HepG2 (cell line): Measurements from ENCODE around the gene CD9. TPM values are rescaled to one million over a fixed set of nuclear protein-coding genes. Genes with fewer than 3 reads are reported as not detected.
A peak's percentile ranks its signal among the peaks of the same experiment; 100 is the strongest.

Source experiments
- ATAC-seq: fragments of 200-7000 bp; cut with Tn5 transposase; 3 replicates; pipeline ENCODE4 v1.9.1; 2020; ENCODE audit warnings: mild to moderate bottlenecking, moderate library complexity
- BruUV-seq: library from RNA; stranded (reverse); fragments of 400-500 nt; replicated peaks from 2 replicates; lab custom pipeline; 2021; lab: Mats Ljungman, UMichigan
- CTCF ChIA-PET: fragments of 300-600 bp; formaldehyde crosslinking; extraction: SDS; loops from one replicate; lab custom pipeline; 2021; ENCODE audit warnings: low total read pairs, inconsistent platforms, low intra/inter-chr PET ratio; lab: Yijun Ruan, JAX
- POLR2A ChIA-PET: fragments of 350-600 bp; sonication (Branson Sonifier 250); formaldehyde crosslinking; loops from one replicate; lab custom pipeline; 2020; ENCODE audit warnings: antibody characterized with exemption, inconsistent platforms; lab: Yijun Ruan, JAX
- DNase-seq: peaks from one replicate; pipeline ENCODE4 v3.0.0-alpha.2; 2015; ENCODE audit warnings: low spot score
- FAIRE-seq: peaks from 3 replicates; lab custom pipeline; 2011; peaks lifted over from hg19 to GRCh38; lab: Jason Lieb, UNC
- H2AFZ ChIP-seq: one replicate; pipeline ENCODE4 v1.6.1; 2011; ENCODE audit warnings: low read length, inconsistent platforms
- H3K27ac ChIP-seq: fragments of 300-600 bp; 3 replicates; pipeline ENCODE4 v1.8.0; 2011; ENCODE audit warnings: mixed run types, mild to moderate bottlenecking, mixed read lengths, low read length, inconsistent platforms; ENCODE audit not compliant: insufficient read depth; ENCODE audit errors: extremely low read length
- H3K27me3 ChIP-seq, 2 experiments: fragments of 200-600 bp in 1 of 2; 2 replicates in 1 of 2; 3 replicates in 1 of 2; pipeline versions ENCODE4 v1.6.0 to v1.8.0; 2011; ENCODE audit warnings: low read length in 2 of 2, mild to moderate bottlenecking in 2 of 2, moderate library complexity in 2 of 2, inconsistent platforms in 1 of 2; ENCODE audit not compliant: insufficient read depth in 2 of 2, control insufficient read depth in 1 of 2
- H3K36me3 ChIP-seq, 2 experiments: fragments of 200-600 bp in 1 of 2; replicated peaks in 1 of 2; 2 replicates in 1 of 2; 3 replicates in 1 of 2; pipeline versions ENCODE4 v1.5.1 to v1.8.0; 2011; ENCODE audit warnings: low read length in 2 of 2, inconsistent platforms in 1 of 2; ENCODE audit not compliant: insufficient read depth in 2 of 2, control insufficient read depth in 1 of 2
- H3K4me1 ChIP-seq: 2 replicates; pipeline ENCODE4 v1.5.1; 2012; ENCODE audit warnings: low read length, inconsistent platforms; ENCODE audit not compliant: insufficient read depth
- H3K4me2 ChIP-seq: 2 replicates; pipeline ENCODE4 v1.6.0; 2011; ENCODE audit warnings: low read depth, low read length, inconsistent platforms
- H3K4me3 ChIP-seq, 3 experiments: fragments of 200-600 bp in 1 of 3; sonication (generic), shearing (Covaris generic) in 1 of 3; replicated peaks in 1 of 3; 2 replicates each; pipeline ENCODE4 v1.5.1; 2011 to 2016; ENCODE audit warnings: low read length in 3 of 3, inconsistent platforms in 2 of 3, low read depth in 2 of 3, mild to moderate bottlenecking in 2 of 3, control low read depth in 1 of 3, mixed read lengths in 1 of 3; ENCODE audit not compliant: insufficient read depth in 1 of 3
- H3K79me2 ChIP-seq: one replicate; pipeline ENCODE4 v1.6.1; 2011; ENCODE audit warnings: low read length, inconsistent platforms; ENCODE audit not compliant: insufficient read depth
- H3K9ac ChIP-seq: 2 replicates; pipeline ENCODE4 v1.6.0; 2011; ENCODE audit warnings: mild to moderate bottlenecking, low read depth, low read length, inconsistent platforms; ENCODE audit not compliant: insufficient read depth
- H3K9me3 ChIP-seq: 2 replicates; pipeline ENCODE4 v1.5.1; 2012; ENCODE audit warnings: mild to moderate bottlenecking, low read length
- H4K20me1 ChIP-seq: 2 replicates; pipeline ENCODE4 v1.6.0; 2011; ENCODE audit warnings: inconsistent platforms, mild to moderate bottlenecking, low read length, moderate library complexity; ENCODE audit not compliant: insufficient read depth
- CCDC6 ChIP-seq: sonication (generic); formaldehyde crosslinking; IDR thresholded peaks from 2 replicates; pipeline ENCODE4 v1.8.1; 2022; ENCODE audit warnings: mild to moderate bottlenecking, missing genetic modification reagents, moderate library complexity
- HDAC1 ChIP-seq: sonication (generic); formaldehyde crosslinking; IDR thresholded peaks from 2 replicates; pipeline ENCODE4 v1.5.1; 2020; ENCODE audit warnings: mild to moderate bottlenecking, missing genetic modification reagents
- ZFP41 ChIP-seq: sonication (generic); formaldehyde crosslinking; IDR thresholded peaks from 2 replicates; pipeline ENCODE4 v1.4.0; 2020; ENCODE audit warnings: mild to moderate bottlenecking, missing genetic modification reagents, borderline replicate concordance
- ZFX ChIP-seq: sonication (generic); formaldehyde crosslinking; IDR thresholded peaks from 2 replicates; pipeline ENCODE4 v1.4.0; 2020; ENCODE audit warnings: mild to moderate bottlenecking, low read depth, missing genetic modification reagents, moderate library complexity
- ZMYM3 ChIP-seq: sonication (generic); formaldehyde crosslinking; IDR thresholded peaks from 2 replicates; pipeline ENCODE4 v1.5.1; 2020; ENCODE audit warnings: mild to moderate bottlenecking, missing genetic modification reagents
- ZNF142 ChIP-seq: sonication (generic); formaldehyde crosslinking; IDR thresholded peaks from 2 replicates; pipeline ENCODE4 v1.4.0; 2020; ENCODE audit warnings: missing genetic modification reagents
- ZNF263 ChIP-seq: sonication (generic); formaldehyde crosslinking; IDR thresholded peaks from 2 replicates; pipeline ENCODE4 v1.4.0; 2020; ENCODE audit warnings: missing genetic modification reagents
- ZNF343 ChIP-seq: sonication (generic); formaldehyde crosslinking; IDR thresholded peaks from 2 replicates; pipeline ENCODE4 v1.4.0; 2020; ENCODE audit warnings: mild to moderate bottlenecking, missing genetic modification reagents
- ZNF687 ChIP-seq: sonication (generic); formaldehyde crosslinking; IDR thresholded peaks from 2 replicates; pipeline ENCODE4 v1.5.1; 2020; ENCODE audit warnings: mild to moderate bottlenecking, missing genetic modification reagents, moderate library complexity
- WGBS: methylation state at CpG from one replicate; pipeline ENCODE4 v1.1.6; 2017; ENCODE audit warnings: low lambda C conversion rate; 5-methylcytosine and 5-hydroxymethylcytosine counted together
- in situ Hi-C: cut with HindIII; loops from 2 replicates; pipeline ENCODE4 v1.10.0; 2017; ENCODE audit warnings: low pct_unique_long_range_greater_than_20kb; ENCODE audit not compliant: extremely low pct_ligation_motif_present
- intact Hi-C: fragments of 100-400 bp; cut with micrococcal nuclease; formaldehyde crosslinking; loops from one replicate; pipeline ENCODE4 v1.10.0; 2022; ENCODE audit not compliant: unreplicated experiment
- polyA plus RNA-seq, 8 experiments: library from polyadenylated mRNA; depleted of rRNA in 3 of 8; stranded (reverse) in 7 of 8; unstranded in 1 of 8; fragments of >200 nt; fragmentation: Illumina TruSeq in 4 of 8; extraction: Trizol in 4 of 8; gene quantifications; 2 replicates each; pipeline versions ENCODE4 v1.2.1 to v1.2.3, GENCODE V29; 2011 to 2016; ENCODE audit warnings: low read depth in 4 of 8, missing spikeins in 1 of 8, mixed read lengths in 1 of 8; ENCODE audit not compliant: insufficient read depth in 1 of 8
- total RNA-seq, 5 experiments: library from RNA; depleted of rRNA; stranded (reverse); fragments of >200 nt; fragmentation: Illumina TruSeq; extraction: Trizol; gene quantifications; 2 replicates each; pipeline ENCODE4 v1.2.3, GENCODE V29; 2016; ENCODE audit warnings: low read depth in 1 of 5
- TF ChIP-seq, protein P1 (sequence below): sonication (generic); formaldehyde crosslinking; IDR thresholded peaks from 2 replicates; pipeline ENCODE4 v1.5.0; 2020; ENCODE audit warnings: mild to moderate bottlenecking, missing genetic modification reagents

The CD9 gene
- total and polyA plus RNA-seq, 2 of the 13 experiments (the other 11 are each of a cell fraction or from before 2014, with no cell fraction given), result 5.8 to 38.3 TPM

DNA sequence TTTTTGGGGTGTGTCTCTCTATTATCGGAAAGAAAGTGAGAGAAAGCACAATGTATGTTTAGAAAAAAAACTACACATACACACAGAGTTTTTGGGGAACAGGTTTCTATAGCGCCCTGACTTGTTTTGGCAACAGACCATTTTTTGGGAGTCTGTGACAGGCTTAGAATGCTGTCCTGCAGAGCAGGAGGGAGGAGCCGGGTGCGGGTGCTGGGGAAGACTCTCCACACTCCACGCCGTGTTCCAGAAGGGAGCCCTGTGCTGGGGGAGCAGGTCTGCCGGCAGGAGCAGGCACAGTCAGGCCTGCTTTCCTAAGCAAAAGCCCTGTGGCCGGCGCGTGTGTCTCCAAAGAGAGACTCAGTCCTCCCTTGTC is 26.5 kb downstream of the CD9 start:
- ATAC-seq (peak; percentile 10; the same call in 2 of the 3 replicates), DNase-seq (no peak), FAIRE-seq (no peak)
- WGBS, result 30% methylated on average over 10 of the region's 10 CpGs
- ChIA-PET CTCF (no interaction called here), POLR2A (interaction anchor here (1.3 to 1.9 kb wide), 4 partner anchors 8 to 158 kb away, joined by 3 to 6 read pairs (median 4); partner anchors contain the start of gene LTBR)
- no peaks in the 10 kb centered on the region for H4K20me1 ChIP-seq
- H3K4me3 ChIP-seq, result peak overlapping the region; percentile 42 to 70 (median 50)
- H3K9me3 ChIP-seq, result no peaks in the 10 kb centered on the region
- in situ Hi-C loops, result no loop called here
- peaks cover 100% of the 10 kb centered on the region for H3K4me1 ChIP-seq
- no peak overlapping the region for H2AFZ ChIP-seq
- intact Hi-C loops, result no loop called here
- peak overlapping the region; percentile 88 for H3K4me2 ChIP-seq
- no peaks in the 10 kb centered on the region for H3K79me2 ChIP-seq
- BruUV-seq, result no TSS peak
- H3K36me3 ChIP-seq, result no peaks in the 10 kb centered on the region
- H3K9ac ChIP-seq, result peak overlapping the region; percentile 83
- H3K27me3 ChIP-seq, result no peaks in the 10 kb centered on the region
- peak overlapping the region; percentile 94 for H3K27ac ChIP-seq
- TF ChIP-seq ZFP41 (CRISPR knock-in tag), result no peak
- TF ChIP-seq ZNF687, result peak; percentile 50; the same call in 1 of the 2 replicates
- TF ChIP-seq ZNF142 (CRISPR knock-in tag), result no peak
- TF ChIP-seq, protein P1, sequence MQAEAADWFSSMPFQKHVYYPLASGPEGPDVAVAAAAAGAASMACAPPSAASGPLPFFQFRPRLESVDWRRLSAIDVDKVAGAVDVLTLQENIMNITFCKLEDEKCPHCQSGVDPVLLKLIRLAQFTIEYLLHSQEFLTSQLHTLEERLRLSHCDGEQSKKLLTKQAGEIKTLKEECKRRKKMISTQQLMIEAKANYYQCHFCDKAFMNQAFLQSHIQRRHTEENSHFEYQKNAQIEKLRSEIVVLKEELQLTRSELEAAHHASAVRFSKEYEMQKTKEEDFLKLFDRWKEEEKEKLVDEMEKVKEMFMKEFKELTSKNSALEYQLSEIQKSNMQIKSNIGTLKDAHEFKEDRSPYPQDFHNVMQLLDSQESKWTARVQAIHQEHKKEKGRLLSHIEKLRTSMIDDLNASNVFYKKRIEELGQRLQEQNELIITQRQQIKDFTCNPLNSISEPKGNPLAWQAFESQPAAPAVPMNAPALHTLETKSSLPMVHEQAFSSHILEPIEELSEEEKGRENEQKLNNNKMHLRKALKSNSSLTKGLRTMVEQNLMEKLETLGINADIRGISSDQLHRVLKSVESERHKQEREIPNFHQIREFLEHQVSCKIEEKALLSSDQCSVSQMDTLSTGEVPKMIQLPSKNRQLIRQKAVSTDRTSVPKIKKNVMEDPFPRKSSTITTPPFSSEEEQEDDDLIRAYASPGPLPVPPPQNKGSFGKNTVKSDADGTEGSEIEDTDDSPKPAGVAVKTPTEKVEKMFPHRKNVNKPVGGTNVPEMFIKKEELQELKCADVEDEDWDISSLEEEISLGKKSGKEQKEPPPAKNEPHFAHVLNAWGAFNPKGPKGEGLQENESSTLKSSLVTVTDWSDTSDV (CRISPR knock-in tag), result no peak
- 0 out of 2 replicates have a peak, but pooled peaks have one; percentile 20 for TF ChIP-seq ZFX
- TF ChIP-seq CCDC6, result no peak
- peak; percentile 80 for TF ChIP-seq ZNF263 (CRISPR knock-in tag)
- TF ChIP-seq HDAC1, result no peak
- TF ChIP-seq ZMYM3 (CRISPR knock-in tag), result peak; percentile 78
- no peak for TF ChIP-seq ZNF343 (CRISPR knock-in tag)
